GM13976 (cell line): ENCODE data around the gene ASB4.
A peak's percentile ranks its signal among the peaks of the same experiment; 100 is the strongest.
"Not testable (repeated sequence)": the region's sequence is repeated elsewhere in the genome, so short reads cannot be mapped to it uniquely, and the experiment has no call there.

Source experiments
- DNase-seq: peaks from one replicate; pipeline ENCODE4 v3.0.0; 2012; ENCODE audit warnings: low spot score
- CTCF ChIP-seq: IDR thresholded peaks from 2 replicates; pipeline ENCODE4 v1.5.1; 2012; ENCODE audit warnings: borderline replicate concordance, mild to moderate bottlenecking; ENCODE audit not compliant: insufficient read depth; ENCODE audit errors: extremely low read depth, missing control alignments, control extremely low read depth
- in situ Hi-C: fragments of 300-500 bp; cut with MboI; formaldehyde crosslinking; loops from one replicate; pipeline ENCODE4 v1.12.0; 2022; ENCODE audit warnings: low sequenced_read_pairs, mixed read lengths, inconsistent platforms; ENCODE audit not compliant: unreplicated experiment

Gene ASB4

DNA sequence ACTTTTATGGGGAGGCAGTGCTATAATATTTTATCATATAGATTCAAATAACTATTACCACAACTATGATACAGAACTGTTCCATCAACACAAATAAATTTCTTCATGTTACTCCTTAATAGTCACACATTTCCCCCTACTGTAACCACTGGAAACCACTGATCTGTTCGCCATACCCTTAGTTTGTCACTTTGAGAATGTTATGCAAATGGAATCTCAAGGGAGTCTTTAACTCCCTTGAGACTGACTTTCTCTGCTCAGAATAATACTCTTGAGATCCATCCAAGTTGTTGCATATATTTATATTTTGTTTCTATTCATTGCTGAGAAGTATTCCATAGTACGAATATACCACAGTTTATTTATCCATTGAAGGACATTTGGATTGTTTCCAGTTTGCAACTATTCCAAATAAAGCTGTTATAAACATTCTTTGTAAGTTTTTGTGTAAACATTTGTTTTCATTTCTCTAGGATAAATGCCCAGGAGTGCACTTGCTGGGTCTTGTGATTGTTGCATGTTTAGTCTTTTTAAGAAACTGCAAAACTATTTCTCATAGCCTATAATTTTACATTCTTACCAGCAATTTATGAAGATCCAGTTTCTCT, 31.2 kb upstream of the ASB4 start:
- no peak for TF ChIP-seq CTCF
- in situ Hi-C loops: no loop called here
- DNase-seq: no peak

- no peak for DNase-seq
- TF ChIP-seq CTCF: no peak
- in situ Hi-C loops: no loop called here
These were observed 27.8 kb upstream of the ASB4 start for GRCh38 chr7:95457947-95458346.

DNA sequence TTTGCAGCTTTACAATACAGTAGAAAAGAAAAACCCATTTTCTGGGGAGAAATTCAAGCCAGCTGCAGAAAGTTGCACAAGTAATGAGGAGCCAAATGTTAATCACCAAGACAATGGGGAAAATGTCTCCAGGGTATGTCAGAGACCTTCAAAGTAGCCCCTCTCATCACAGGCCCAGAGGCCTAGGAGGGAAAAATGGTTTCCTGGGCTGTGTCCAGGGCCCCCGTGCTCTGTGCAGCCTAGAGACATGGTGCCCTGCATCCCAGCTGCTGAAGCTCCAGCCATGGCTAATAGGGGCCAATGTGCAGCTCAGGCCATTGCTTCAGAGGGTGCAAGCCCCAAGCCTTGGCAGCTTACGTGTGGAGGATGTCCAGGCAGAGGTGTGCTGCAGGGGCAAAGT, 25.1 kb upstream of the ASB4 start:
- in situ Hi-C loops, DNase-seq: not testable (repeated sequence)

- in situ Hi-C loops: no loop called here
- TF ChIP-seq CTCF: no peak
- no peak for DNase-seq
These were observed 17.7 kb upstream of the ASB4 start for GRCh38 chr7:95467912-95468607.

GRCh38 chr7:95469187-95469586, 16.6 kb upstream of the ASB4 start:
- in situ Hi-C loops: no loop called here
- TF ChIP-seq CTCF: no peak
- DNase-seq: no peak

DNA sequence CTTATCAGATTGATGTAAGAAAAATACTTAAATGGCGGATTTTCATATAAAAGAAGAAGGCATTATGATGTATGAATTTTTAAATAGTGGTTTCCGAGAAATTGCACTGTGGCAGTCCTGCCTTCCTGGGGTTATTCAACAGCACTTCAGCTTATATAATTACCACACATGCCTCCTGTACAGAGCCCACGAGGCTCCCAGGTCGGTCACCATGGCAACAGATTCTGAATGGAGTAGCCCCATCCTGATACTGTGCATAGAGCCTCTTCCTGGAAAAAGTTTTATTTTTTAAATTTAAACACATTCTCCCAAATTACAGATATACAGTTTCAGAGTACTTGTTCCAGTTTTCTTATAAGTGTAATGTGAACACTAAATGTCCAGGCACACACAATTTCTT, 15.9 kb upstream of the ASB4 start:
- no peak for DNase-seq
- in situ Hi-C loops: no loop called here
- no peak for TF ChIP-seq CTCF

DNA sequence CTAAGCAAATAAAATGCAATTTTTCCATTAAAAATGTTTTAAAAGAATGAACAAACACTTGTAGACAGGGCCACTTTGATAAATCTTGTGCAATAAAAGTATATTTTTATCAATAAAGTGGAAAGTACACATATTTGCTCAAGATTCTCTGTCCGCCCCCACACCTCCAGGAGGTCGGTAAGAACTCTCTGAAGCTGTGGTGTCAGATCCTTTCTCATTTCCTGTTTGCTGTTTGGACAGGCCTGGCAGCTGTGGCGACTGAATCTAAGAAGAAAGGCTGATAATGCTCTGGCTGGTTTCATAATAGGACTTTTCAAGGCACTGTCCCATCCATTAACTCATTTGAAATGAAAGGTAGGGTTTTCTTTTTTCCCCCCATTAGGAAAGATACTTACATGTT, 15.3 kb upstream of the ASB4 start:
- no peak for TF ChIP-seq CTCF
- DNase-seq: peak; percentile 52
- in situ Hi-C loops: no loop called here
